LoVo (cell line): ENCODE data around the gene NPIPA7.
"Not testable (repeated sequence)": the region's sequence is repeated elsewhere in the genome, so short reads cannot be mapped to it uniquely, and the experiment has no call there.

Experiments
- DNase-seq: peaks from one replicate; pipeline ENCODE4 v3.0.0-alpha.2; 2016; ENCODE audit warnings: low spot score

Gene NPIPA7

DNA sequence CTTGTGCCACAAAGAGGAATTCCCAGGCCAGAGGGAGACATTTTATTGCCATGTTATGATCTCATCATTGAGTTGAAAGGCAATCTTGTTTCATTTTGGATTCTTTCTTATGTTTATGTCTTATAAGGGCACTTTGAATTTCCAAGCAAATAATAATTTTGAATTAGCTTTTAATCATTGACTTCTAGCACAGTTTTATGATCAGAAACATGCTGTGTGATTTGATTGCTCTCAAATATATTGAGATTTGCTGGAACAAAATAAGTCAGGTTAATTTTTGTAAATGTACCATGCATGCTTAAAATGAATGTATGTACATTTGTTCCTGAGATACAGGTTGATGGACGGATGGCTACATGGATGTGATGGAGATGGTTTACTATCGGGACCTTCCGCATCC lies at the start of gene NPIPA7:
Gene NPIPA7, plus strand, starts transcription at position 301 of the 400 bp plus-strand sequence. CDS start 105 bp downstream, outside the sequence.
- not testable (repeated sequence) for DNase-seq

DNA sequence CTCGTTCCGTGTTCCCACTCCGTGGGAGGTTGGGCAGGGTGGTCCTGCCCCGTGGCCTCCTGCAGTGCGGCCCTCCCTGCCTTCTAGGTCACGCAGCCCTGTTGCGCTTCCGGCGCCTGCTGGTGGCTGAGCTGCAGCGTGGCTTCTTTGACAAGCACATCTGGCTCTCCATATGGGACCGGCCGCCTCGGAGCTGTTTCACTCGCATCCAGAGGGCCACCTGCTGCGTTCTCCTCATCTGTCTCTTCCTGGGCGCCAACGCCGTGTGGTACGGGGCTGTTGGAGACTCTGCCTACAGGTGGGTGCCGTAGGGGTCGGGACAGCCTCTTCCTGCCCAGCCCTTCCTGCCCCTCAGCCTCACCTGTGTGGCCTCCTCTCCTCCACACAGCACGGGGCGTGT lies 47.5 kb upstream of the NPIPA7 start:
- not testable (repeated sequence) for DNase-seq

DNA sequence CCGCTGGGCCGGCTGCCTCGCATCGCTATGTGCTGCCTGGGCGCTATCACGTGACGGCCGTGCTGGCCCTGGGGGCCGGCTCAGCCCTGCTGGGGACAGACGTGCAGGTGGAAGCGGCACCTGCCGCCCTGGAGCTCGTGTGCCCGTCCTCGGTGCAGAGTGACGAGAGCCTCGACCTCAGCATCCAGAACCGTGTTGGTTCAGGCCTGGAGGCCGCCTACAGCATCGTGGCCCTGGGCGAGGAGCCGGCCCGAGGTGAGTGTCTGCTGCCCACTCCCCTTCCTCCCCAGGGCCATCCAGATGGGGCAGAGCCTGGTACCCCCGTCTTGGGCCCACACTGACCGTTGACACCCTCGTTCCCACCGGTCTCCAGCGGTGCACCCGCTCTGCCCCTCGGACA lies 21.4 kb upstream of the NPIPA7 start:
- not testable (repeated sequence) for DNase-seq

DNA sequence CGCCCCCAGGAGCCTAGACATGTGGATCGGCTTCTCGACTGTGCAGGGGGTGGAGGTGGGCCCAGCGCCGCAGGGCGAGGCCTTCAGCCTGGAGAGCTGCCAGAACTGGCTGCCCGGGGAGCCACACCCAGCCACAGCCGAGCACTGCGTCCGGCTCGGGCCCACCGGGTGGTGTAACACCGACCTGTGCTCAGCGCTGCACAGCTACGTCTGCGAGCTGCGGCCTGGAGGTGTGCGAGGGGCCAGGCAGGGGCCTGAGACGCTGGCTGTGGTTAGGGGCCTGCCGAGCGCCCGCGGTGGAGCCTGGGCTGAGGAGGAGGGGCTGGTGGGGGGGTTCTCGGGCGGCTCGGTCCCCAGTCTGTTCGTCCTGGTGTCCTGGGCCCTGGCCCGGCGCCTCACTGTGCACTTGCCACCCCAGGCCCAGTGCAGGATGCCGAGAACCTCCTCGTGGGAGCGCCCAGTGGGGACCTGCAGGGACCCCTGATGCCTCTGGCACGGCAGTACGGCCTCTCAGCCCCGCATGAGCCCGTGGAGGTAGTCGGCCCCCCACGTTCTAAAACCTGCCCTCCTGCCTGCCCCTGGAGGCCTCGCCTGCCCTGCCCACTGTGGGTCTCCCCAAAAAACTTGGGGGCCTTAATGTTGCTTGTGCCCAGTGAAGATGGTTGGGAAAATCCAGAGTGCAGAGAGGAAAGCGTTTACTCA lies 20.2 kb upstream of the NPIPA7 start:
- not testable (repeated sequence) for DNase-seq

DNA sequence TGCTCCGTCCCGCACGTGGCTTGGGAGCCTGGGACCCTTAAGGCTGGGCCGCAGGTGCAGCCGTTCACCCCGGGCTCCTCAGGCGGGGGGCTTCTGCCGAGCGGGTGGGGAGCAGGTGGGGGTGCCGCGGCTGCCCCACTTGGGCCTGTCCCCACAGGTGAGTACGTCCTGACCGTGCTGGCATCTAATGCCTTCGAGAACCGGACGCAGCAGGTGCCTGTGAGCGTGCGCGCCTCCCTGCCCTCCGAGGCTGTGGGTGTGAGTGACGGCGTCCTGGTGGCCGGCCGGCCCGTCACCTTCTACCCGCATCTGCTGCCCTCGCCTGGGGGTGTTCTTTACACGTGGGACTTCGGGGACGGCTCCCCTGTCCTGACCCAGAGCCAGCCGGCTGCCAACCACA lies 15.3 kb upstream of the NPIPA7 start:
- DNase-seq: not testable (repeated sequence)

DNA sequence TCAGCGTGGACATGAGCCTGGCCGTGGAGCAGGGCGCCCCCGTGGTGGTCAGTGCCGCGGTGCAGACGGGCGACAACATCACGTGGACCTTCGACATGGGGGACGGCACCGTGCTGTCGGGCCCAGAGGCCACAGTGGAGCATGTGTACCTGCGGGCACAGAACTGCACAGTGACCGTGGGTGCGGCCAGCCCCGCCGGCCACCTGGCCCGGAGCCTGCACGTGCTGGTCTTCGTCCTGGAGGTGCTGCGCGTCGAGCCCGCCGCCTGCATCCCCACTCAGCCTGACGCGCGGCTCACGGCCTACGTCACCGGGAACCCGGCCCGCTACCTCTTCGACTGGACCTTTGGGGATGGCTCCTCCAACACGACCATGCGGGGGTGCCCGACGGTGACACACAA lies 14.8 kb upstream of the NPIPA7 start:
- DNase-seq: not testable (repeated sequence)

DNA sequence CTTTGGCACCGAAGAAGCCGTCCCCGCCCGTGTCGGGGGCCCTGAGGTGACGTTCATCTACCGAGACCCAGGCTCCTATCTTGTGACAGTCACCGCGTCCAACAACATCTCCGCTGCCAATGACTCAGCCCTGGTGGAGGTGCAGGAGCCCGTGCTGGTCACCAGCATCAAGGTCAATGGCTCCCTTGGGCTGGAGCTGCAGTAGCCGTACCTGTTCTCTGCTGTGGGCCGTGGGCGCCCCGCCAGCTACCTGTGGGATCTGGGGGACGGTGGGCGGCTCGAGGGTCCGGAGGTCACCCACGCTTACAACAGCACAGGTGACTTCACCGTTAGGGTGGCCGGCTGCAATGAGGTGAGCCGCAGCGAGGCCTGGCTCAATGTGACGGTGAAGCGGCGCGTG lies 14.2 kb upstream of the NPIPA7 start:
- DNase-seq: not testable (repeated sequence)

DNA sequence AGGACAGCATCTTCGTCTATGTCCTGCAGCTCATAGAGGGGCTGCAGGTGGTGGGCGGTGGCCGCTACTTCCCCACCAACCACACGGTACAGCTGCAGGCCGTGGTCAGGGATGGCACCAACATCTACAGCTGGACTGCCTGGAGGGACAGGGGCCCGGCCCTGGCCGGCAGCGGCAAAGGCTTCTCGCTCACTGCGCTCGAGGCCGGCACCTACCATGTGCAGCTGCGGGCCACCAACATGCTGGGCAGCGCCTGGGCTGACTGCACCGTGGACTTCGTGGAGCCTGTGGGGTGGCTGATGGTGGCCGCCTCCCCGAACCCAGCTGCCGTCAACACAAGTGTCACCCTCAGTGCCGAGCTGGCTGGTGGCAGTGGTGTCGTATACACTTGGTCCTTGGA lies 13.6 kb upstream of the NPIPA7 start:
- not testable (repeated sequence) for DNase-seq

DNA sequence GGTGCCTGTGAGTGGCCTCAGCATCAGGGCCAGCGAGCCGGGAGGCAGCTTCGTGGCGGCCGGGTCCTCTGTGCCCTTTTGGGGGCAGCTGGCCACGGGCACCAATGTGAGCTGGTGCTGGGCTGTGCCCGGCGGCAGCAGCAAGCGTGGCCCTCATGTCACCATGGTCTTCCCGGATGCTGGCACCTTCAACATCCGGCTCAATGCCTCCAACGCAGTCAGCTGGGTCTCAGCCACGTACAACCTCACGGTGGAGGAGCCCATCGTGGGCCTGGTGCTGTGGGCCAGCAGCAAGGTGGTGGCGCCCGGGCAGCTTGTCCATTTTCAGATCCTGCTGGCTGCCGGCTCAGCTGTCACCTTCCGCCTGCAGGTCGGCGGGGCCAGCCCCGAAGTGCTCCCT lies 13.1 kb upstream of the NPIPA7 start:
- DNase-seq: not testable (repeated sequence)

DNA sequence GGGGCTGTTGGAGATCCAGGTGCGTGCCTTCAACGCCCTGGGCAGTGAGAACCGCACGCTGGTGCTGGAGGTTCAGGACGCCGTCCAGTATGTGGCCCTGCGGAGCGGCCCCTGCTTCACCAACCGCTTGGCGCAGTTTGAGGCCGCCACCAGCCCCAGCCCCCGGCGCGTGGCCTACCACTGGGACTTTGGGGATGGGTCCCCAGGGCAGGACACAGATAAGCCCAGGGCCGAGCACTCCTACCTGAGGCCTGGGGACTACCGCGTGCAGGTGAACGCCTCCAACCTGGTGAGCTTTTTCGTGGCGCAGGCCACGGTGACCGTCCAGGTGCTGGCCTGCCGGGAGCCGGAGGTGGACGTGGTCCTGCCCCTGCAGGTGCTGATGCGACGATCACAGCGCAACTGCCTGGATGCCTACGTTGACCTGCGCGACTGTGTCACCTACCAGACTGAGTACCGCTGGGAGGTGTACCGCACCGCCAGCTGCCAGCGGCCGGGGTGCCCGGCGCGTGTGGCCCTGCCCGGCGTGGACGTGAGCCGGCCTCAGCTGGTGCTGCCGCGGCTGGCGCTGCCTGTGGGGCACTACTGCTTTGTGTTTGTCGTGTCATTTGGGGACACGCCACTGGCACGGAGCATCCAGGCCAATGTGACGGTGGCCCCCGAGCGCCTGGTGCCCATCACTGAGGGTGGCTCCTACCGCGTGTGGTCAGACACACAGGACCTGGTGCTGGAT lies 12.2 kb upstream of the NPIPA7 start:
- DNase-seq: not testable (repeated sequence)

DNA sequence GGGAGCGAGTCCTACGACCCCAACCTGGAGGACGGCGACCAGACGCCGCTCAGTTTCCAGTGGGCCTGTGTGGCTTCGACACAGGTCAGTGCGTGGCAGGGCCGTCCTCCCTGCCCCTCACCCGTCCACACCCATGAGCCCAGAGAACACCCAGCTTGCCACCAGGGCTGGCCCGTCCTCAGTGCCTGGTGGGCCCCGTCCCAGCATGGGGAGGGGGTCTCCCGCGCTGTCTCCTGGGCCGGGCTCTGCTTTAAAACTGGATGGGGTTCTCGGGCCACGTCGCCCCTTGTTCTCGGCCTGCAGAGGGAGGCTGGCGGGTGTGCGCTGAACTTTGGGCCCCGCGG lies 11.7 kb upstream of the NPIPA7 start:
- DNase-seq: not testable (repeated sequence)

DNA sequence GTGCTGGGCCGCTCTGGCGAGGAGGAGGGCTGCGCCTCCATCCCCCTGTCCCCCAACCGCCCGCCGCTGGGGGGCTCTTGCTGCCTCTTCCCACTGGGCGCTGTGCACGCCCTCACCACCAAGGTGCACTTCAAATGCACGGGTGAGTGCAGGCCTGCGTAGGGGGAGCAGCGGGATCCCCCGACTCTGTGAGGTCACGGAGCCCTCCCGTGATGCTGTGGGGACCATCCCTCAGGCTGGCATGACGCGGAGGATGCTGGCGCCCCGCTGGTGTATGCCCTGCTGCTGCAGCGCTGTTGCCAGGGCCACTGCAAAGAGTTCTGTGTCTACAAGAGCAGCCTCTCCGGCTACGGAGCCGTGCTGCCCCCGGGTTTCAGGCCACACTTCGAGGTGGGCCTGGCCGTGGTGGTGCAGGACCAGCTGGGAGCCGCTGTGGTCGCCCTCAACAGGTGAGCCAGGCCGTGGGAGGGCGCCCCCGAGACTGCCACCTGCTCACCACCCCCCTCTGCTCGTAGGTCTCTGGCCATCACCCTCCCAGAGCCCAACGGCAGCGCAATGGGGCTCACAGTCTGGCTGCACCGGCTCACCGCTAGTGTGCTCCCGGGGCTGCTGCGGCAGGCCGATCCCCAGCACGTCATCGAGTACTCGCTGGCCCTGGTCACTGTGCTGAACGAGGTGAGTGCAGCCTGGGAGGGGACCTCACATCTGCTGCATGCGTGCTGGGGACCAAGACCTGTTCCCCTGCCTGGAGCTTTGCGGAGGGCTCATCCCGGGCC lies 9.7 kb upstream of the NPIPA7 start:
- DNase-seq: not testable (repeated sequence)

DNA sequence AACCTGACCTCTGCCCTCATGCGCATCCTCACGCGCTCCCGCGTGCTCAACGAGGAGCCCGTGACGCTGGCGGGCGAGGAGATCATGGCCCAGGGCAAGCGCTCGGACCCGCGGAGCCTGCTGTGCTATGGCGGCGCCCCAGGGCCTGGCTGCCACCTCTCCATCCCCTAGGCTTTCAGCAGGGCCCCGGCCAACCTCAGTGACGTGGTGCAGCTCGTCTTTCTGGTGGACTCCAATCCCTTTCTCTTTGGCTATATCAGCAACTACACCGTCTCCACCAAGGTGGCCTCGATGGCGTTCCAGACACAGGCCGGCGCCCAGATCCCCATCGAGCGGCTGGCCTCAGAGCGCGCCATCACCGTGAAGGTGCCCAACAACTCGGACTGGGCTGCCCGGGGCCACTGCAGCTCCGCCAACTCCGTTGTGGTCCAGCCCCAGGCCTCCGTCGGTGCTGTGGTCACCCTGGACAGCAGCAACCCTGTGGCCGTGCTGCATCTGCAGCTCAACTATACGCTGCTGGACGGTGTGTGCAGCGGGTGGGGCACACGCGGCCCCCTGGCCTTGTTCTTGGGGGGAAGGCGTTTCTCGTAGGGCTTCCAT lies 7.7 kb upstream of the NPIPA7 start:
- DNase-seq: not testable (repeated sequence)

DNA sequence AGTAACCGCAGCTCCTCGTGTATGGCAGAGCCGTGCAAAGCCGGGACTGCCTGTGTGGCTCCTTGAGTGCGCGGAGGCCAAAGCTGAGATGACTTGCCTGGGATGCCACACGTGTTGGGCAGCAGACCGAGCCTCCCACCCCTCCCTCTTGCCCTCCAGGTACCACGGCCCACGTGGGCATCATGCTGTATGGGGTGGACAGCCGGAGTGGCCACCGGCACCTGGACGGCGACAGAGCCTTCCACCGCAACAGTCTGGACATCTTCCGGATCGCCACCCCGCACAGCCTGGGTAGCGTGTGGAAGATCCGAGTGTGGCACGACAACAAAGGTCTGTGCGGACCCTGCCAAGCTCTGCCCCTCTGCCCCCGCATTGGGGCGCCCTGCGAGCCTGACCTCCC lies 4.7 kb upstream of the NPIPA7 start:
- not testable (repeated sequence) for DNase-seq

DNA sequence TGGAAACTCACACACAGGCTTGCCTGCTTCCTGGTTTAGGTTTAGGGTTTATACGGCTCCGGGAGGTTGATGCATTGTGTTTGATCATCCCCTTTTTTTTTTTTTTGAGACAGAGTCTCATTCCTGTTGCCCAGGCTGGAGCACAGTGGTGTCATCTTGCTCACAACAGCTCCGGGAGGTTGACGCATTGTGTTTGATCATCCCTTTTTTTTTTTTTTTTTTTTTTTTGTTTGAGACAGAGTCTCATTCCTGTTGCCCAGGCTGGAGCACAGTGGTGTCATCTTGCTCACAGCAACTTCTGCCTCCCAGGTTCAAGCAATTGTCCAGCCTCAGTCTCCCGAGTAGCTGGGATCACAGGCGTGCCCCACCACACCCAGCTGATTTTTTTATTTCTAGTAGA lies 20.7 kb downstream of the NPIPA7 start:
- not testable (repeated sequence) for DNase-seq

DNA sequence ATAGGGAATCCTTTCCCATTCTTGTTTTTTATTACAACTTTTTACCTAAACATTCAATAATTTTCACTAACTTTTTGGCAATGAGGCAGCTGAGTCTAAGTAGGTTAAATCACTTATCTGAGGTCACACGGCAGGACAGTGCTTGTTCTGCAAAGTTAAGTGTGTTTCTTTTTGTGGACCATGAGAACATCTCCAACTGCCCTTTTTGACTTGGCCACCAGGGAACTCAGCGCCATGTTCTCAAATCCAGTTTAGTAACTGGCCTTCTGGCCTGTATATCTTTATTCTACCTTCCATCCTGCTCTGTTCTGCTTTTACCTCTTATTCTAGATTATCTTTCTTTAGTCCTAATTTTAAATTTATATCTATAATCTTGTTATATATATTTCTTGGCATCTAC lies 23.4 kb downstream of the NPIPA7 start:
- DNase-seq: not testable (repeated sequence)

DNA sequence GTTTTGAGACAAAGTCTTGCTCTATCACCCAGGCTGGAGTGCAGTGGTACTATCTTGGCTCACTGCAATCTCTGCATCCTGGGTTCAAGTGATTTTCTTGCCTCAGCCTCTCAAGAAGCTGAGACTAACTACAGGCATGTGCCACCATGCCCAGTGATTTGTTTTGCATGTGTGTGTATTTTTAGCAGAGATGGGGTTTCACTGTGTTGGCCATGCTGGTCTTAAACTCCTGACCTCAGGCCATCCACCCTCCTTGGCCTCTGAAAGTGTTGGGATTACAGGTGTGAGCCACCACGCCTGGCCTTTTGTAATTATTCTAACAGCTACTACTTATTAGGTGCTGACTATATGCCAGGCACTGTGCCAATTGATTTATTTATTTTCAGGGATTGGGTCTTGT lies 25.3 kb downstream of the NPIPA7 start:
- DNase-seq: not testable (repeated sequence)

DNA sequence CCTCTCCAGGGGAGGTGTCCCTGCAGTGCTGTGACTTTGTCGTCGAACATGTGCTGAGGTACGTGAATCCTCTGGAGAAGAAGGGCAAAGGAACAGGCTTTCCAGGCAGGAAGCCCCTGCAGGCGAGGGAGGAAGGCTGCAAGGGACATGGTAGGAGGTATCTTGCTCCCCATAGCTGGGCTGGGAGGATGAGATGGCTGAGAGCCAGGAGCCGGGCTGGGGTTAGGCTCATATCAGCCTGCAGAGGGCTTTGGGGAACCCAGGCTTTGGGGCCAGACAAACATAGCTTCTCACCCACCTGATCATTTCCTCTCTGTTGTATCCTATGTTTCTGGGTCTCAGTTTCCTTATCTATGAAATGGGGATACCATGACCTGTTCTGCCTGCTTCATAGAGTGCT lies 26.5 kb downstream of the NPIPA7 start:
- not testable (repeated sequence) for DNase-seq

DNA sequence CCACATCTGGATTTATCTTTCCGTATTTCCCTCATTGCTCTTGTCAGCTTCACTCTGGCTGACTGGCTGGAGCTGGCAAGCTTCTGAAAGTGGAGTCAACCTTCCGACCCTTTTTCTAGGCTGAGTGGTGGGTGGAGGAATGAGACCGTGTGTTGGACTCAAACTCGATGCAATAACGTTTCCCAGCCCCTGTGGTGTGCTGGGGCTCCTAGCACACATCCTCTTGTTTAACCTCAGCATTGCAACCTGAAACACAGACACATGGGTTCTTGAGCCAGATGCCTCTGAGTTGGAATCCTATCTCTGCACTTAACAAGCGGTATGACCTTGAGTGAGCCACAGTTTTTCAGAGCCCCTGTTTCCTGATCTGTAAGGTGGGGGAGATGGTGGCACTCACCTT lies 29.5 kb downstream of the NPIPA7 start:
- not testable (repeated sequence) for DNase-seq

DNA sequence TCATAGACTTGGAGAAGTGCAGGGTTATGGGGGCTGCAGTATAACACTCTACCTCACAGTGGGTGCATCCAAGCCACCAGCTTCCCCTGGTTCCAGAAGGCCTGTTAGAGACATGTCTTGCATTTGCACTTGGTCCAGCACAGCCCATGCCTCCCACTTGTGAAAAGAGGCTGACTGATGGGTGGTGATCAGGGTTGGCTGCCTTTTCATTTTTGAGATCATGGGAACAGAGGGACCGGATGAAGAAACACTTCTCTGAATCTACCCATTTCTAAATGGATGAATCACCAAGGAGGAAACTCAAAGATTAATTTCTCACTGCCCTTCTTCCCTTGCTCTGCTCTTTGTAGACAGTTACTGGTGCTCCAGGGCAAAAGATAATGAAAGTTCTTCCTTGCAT lies 34.8 kb downstream of the NPIPA7 start:
- DNase-seq: not testable (repeated sequence)

DNA sequence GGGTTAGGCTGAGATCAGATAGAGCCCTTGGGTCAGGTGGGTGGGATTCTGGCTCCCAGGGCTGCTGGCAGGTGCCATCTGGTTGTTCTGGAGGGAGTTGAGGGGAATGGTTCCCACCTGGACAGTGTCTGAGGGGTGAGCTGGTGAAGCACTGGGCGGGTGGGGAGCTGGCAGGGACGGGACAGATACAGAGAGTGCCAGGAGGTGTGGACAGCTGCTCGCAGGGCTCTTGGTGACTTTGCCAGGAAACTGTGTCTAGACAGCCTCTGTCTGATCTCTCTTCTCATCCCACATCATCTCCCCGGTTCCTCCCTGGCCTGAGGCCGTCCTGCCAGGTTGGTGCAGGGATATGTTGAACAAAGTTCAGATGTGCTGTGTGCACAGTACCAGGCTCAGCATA lies 38.1 kb downstream of the NPIPA7 start:
- not testable (repeated sequence) for DNase-seq

DNA sequence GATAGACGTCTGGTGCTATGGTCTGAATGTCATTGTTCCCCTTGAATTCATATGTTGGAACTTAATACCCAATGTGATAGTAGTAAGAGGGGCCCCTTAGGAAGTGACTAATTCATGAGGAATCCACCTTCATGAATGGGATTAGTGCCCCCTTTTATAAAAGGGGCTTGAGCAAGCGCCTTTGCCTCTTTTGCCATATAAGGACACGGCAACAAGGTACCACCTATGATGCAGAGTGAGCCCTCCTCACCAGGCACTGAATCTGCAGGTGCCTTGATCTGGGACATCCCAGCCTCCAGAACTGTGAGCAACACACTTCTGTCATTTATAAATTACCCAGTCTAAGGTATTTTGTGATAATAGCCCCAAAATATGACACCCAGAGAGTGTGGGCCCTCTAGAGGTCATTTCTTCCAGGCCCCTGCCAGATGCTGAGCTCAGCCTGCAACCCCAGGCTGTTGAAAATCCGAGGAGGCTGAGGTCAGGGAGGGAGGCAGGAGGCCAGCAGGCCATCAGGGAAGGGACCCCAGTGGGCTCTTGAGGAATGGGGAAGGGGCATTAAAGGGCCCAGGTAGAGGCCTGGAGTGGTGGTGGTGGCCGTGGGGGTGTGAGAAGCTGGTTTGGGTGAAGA lies 39.1 kb downstream of the NPIPA7 start:
- DNase-seq: not testable (repeated sequence)
